Adipocyte (in vitro differentiated cells): ENCODE data around the gene TIAM2.
A peak's percentile ranks its signal among the peaks of the same experiment; 100 is the strongest.

Experiments used
- DNase-seq: peaks from one replicate; pipeline ENCODE4 v3.0.0-alpha.2; 2015; ENCODE audit warnings: low read depth
- H3K27me3 ChIP-seq: replicated peaks from 2 replicates; pipeline ENCODE4 v1.7.0; 2013; ENCODE audit warnings: mild to moderate bottlenecking, low read length, moderate library complexity; ENCODE audit not compliant: control insufficient read depth, insufficient read depth
- H3K36me3 ChIP-seq: 2 replicates; pipeline ENCODE4 v1.7.0; 2013; ENCODE audit warnings: low read length, mild to moderate bottlenecking, moderate library complexity; ENCODE audit not compliant: control insufficient read depth, insufficient read depth, severe bottlenecking
- H3K4me1 ChIP-seq: 2 replicates; pipeline ENCODE4 v1.7.0; 2013; ENCODE audit warnings: mild to moderate bottlenecking, low read length, moderate library complexity; ENCODE audit not compliant: control insufficient read depth, insufficient read depth
- H3K4me3 ChIP-seq: 2 replicates; pipeline ENCODE4 v1.7.0; 2013; ENCODE audit warnings: mild to moderate bottlenecking, low read length, moderate library complexity
- H3K9ac ChIP-seq: 2 replicates; pipeline ENCODE4 v1.7.0; 2013; ENCODE audit warnings: mild to moderate bottlenecking, low read length, moderate library complexity
- H3K9me3 ChIP-seq: 2 replicates; pipeline ENCODE4 v1.7.0; 2013; ENCODE audit warnings: mild to moderate bottlenecking, low read length, moderate library complexity; ENCODE audit not compliant: control insufficient read depth

The TIAM2 gene

DNA sequence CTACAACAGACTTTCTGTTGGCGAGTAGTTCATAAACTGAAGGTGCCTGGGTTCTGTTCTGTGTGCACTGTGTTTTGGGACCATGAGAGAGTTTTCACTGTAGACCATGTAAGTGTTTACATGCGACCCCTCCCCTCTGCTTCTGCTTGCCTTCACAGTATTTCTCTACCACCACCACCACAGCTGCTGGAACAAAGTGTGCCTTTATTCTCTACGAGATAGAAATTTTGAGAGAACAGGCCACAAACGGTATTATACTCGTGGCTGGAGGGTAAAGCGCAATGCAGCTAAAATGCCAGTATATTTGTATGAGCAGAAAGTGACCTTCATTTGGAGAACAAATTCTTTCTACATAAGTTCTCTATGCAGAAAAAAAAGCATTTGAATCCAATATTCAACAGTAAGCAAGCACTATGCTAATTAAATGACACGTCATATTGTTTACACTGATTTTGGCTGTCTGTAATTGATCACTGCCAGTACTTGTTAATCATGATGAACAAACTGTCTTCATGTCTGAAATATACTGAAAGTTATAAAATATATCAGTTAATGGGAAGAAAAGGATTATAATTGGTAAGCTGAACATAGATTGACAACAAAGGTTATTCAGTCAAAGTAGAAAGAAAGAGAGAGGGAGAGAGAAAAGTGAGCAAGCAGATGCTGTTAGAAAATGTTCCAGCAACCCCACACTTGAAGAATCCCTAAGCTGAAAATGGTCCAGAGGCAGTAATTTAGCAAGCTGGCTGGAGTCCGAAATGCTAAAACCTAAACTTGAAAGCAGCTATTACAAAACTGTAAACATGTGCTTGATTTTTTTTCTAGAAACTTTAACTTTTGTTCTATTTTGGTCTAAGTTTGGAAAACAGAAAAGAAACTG, 277.5 kb downstream of the TIAM2 start:
- peaks cover 23% of the 10 kb centered on the region for H3K4me1 ChIP-seq
- H3K9me3 ChIP-seq, result no peaks in the 10 kb centered on the region
- H3K4me3 ChIP-seq, result no peak overlapping the region
- peak; percentile 68 for DNase-seq
- H3K27me3 ChIP-seq, result no peaks in the 10 kb centered on the region
- no peak overlapping the region for H3K9ac ChIP-seq
- H3K36me3 ChIP-seq, result no peaks in the 10 kb centered on the region

GRCh38 chr6:155273431-155273830, 278.3 kb downstream of the TIAM2 start:
- H3K27me3 ChIP-seq, result no peaks in the 10 kb centered on the region
- DNase-seq, result peak; percentile 44
- H3K9ac ChIP-seq, result no peak overlapping the region
- peak overlapping the region; percentile 32 for H3K4me3 ChIP-seq
- peaks cover 23% of the 10 kb centered on the region for H3K4me1 ChIP-seq
- H3K36me3 ChIP-seq, result no peaks in the 10 kb centered on the region
- H3K9me3 ChIP-seq, result no peaks in the 10 kb centered on the region

DNA sequence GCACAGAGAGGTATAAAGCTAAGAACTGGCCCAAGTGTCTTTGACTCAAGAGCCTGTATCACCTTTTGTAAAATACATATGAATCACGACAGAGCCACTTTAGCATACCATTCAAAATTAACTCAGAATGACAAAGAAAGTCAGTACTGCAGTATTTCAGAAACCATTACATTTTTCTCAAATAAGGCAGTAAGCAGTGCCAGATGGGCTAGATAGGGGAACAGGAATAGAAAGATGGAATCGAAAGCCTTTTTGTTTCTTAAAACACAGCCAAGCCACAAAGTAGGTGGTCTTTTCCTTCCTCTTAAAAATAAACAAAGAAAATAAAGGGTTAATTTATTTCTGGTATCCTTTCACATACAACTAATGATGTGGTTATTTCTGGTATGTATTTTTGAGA, 279.0 kb downstream of the TIAM2 start:
- DNase-seq, result peak; percentile 59

GRCh38 chr6:155274533-155274932, 279.4 kb downstream of the TIAM2 start:
- Histone ChIP-seq H3K36me3 (no peaks in the 10 kb centered on the region), H3K9ac (no peak overlapping the region), H3K4me3 (no peak overlapping the region), H3K9me3 (no peaks in the 10 kb centered on the region), H3K4me1 (peaks cover 23% of the 10 kb centered on the region), H3K27me3 (no peaks in the 10 kb centered on the region)
- DNase-seq, result peak; percentile 57

More for the DNA sequence above, 279.0 kb downstream of the TIAM2 start:
- H3K36me3 ChIP-seq, result no peaks in the 10 kb centered on the region
- no peak overlapping the region for H3K9ac ChIP-seq
- H3K27me3 ChIP-seq, result no peaks in the 10 kb centered on the region
- peaks cover 23% of the 10 kb centered on the region for H3K4me1 ChIP-seq
- no peaks in the 10 kb centered on the region for H3K9me3 ChIP-seq
- H3K4me3 ChIP-seq, result no peak overlapping the region

GRCh38 chr6:155275808-155276480, 280.8 kb downstream of the TIAM2 start:
- Histone ChIP-seq H3K27me3 (no peaks in the 10 kb centered on the region), H3K9ac (no peak overlapping the region), H3K4me1 (peaks cover 23% of the 10 kb centered on the region), H3K9me3 (no peaks in the 10 kb centered on the region), H3K36me3 (no peaks in the 10 kb centered on the region), H3K4me3 (no peak overlapping the region)
- peak; percentile 30 for DNase-seq

DNA sequence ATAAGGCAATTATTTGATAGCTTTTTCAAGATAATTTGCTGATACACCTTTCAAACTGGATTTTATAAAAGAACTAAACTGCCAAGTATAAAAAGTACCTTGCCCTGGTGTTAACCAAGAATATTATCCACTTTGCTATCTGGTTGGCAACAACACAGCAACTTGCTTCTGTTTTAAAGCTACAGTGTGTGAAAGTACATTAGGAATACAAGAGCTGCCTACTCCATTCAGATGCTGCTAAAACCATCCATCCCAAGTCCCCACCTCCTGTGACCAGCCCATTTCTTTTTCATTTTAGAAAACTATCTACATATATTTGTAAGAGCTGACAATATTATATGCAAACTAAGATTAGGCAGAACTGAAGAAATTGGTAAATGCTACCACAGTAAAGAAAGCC, 281.5 kb downstream of the TIAM2 start:
- no peak overlapping the region for H3K4me3 ChIP-seq
- no peaks in the 10 kb centered on the region for H3K36me3 ChIP-seq
- peaks cover 23% of the 10 kb centered on the region for H3K4me1 ChIP-seq
- no peaks in the 10 kb centered on the region for H3K9me3 ChIP-seq
- no peaks in the 10 kb centered on the region for H3K27me3 ChIP-seq
- no peak for DNase-seq
- no peak overlapping the region for H3K9ac ChIP-seq

DNA sequence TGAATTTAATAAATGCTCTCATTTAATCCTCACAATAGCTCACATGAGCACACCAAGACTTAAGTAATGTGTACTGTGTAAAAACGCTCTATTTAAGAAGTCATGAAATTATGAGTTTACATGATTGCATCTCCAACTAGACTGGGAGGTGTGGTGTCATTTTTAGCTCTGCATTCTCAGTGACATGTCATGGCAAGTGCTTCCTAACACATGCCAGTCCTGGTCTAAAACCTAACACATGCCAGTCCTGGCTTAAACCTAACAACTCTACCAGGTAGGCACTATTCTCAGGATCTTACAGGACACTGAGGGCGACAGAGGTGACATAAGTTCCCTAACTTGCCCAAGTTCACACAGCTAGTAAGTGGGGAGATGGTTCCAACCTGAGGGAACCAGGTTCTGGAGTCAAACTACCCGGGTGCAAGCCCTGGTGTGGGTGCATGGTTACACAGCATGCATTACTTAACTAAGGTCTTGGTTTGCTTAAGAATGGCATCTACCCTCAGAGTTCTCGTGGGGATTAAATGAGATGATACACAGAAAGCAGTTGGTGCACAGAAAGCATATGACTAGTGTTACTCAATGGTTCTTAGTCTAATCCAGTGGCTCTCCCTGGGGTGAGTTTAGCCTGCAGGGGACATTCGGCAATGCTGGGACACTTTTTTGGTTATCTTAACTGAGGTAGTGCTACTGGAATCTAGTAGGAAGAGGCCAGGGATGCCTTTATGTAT, 283.4 kb downstream of the TIAM2 start:
- DNase-seq, result no peak
- peaks cover 10% of the 10 kb centered on the region for H3K4me1 ChIP-seq
- H3K9ac ChIP-seq, result no peak overlapping the region
- H3K27me3 ChIP-seq, result no peaks in the 10 kb centered on the region
- H3K9me3 ChIP-seq, result no peaks in the 10 kb centered on the region
- H3K4me3 ChIP-seq, result no peak overlapping the region
- peaks cover 5% of the 10 kb centered on the region for H3K36me3 ChIP-seq

GRCh38 chr6:155284775-155285174, 289.7 kb downstream of the TIAM2 start:
- Histone ChIP-seq H3K27me3 (no peaks in the 10 kb centered on the region), H3K4me1 (no peaks in the 10 kb centered on the region), H3K36me3 (peaks cover 21% of the 10 kb centered on the region), H3K9ac (no peak overlapping the region), H3K9me3 (no peaks in the 10 kb centered on the region), H3K4me3 (no peak overlapping the region)
- no peak for DNase-seq

DNA sequence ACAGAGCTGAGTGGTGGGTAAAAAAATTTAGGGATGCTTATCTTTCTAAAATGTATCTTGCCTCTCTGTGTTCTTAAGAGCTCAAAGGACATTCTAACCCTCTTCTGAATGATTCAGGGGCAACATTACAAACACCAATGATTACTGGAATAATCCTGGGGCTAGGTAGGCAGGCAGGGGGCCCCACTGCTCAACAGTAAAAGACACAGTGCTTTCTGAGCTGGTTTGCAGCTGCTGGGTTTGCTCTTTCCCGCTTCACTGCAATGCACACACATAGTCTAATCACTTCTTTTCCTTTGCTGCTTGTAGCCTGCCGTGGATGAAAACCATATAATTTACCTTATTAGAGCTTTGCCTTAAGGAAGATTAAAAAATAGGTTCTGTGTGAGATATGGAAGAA, 292.6 kb downstream of the TIAM2 start:
- no peak overlapping the region for H3K9ac ChIP-seq
- no peak for DNase-seq
- no peaks in the 10 kb centered on the region for H3K27me3 ChIP-seq
- no peak overlapping the region for H3K4me3 ChIP-seq
- H3K4me1 ChIP-seq, result no peaks in the 10 kb centered on the region
- peaks cover 21% of the 10 kb centered on the region for H3K36me3 ChIP-seq
- H3K9me3 ChIP-seq, result no peaks in the 10 kb centered on the region

DNA sequence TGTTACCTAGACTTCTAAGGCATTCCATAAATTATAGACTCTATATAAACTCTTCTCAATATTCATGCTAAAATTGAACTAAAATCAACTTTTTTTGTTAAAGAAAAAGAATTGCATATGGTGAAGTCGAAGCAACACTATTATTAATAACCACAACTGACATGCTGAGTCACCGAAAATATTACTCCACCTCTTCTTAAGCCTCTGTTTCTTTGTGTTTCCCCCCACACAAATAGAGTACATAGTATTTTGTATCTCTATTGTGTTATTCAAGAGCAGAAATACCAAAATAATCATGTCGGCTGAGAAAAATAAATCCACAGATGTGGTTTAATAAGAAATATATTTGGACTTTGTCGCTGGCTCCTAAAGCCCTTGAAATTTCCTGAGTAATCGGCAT, 295.4 kb downstream of the TIAM2 start:
- H3K4me3 ChIP-seq, result no peak overlapping the region
- H3K36me3 ChIP-seq, result peaks cover 9% of the 10 kb centered on the region
- no peak overlapping the region for H3K9ac ChIP-seq
- no peaks in the 10 kb centered on the region for H3K9me3 ChIP-seq
- no peaks in the 10 kb centered on the region for H3K27me3 ChIP-seq
- DNase-seq, result no peak
- H3K4me1 ChIP-seq, result no peaks in the 10 kb centered on the region

DNA sequence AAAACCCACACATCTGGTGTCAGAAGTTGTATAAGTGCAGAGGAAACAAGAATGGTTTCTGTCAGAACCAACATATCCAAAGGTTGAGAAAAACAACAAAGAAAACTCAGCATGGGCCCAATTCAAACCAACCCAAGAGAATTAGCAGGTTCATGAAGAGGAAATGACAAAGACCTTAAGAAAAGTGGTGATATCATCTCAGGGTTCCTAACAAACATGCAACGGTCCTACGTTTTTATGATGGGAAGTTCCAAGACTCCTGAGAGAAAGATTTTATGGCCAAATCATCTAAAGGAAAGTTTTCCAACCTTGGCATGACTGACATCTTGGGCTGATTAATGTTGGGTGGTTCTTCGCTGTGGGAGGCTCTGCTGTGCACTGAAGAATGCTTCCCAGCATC, 296.2 kb downstream of the TIAM2 start:
- Histone ChIP-seq H3K36me3 (peaks cover 15% of the 10 kb centered on the region), H3K4me1 (no peaks in the 10 kb centered on the region), H3K9ac (no peak overlapping the region), H3K4me3 (no peak overlapping the region), H3K27me3 (no peaks in the 10 kb centered on the region), H3K9me3 (no peaks in the 10 kb centered on the region)
- DNase-seq, result no peak
